ENCODE measurements around the gene SMNDC1. TPM values are rescaled to one million over a fixed set of nuclear protein-coding genes. Genes with fewer than 3 reads are reported as not detected.
A peak's percentile ranks its signal among the peaks of the same experiment; 100 is the strongest.
"Not testable (repeated sequence)": the region's sequence is repeated elsewhere in the genome, so short reads cannot be mapped to it uniquely, and the experiment has no call there.

SMNDC1 gene
- polyA plus RNA-seq, 2 of the 4 experiments (the other 2 are of a cell fraction) = 27.5 to 40.2 TPM

DNA sequence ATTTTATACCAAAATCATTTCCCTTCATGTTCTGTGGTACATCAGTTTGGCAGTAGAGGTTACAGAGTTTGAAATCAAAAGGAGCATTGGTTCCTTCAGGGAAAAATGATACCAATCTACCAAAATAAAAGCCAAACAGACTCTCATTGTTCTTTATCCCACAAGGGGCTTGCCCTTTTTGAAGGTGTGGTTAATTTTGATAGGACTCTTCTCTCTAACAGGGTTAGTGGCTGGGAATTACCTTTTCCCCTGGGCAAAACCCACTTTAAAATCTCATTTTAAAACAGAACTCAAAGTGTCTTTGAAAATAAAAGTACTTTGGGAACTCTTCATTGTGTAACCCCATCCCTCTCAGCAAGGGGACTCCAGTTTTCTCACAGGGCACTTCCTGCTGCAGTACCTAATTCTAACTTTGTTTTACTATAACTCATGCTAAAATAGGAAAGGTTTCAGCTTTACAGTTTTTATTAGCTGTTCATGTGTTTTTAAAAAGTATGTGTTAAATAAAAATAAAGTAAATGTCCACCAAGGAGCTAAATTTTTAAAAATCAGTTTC lies 30.6 kb downstream of the SMNDC1 start:
- no peak overlapping the region for H3K27ac ChIP-seq
- 0 out of 3 replicates have a peak, but pooled peaks cover 1% of the 10 kb centered on the region for H3K4me1 ChIP-seq
- ChIA-PET CTCF (interaction anchor here (0.6 to 3.4 kb wide), 6 partner anchors 9 to 390 kb away, joined by 3 to 31 read pairs (median 4); no protein-coding TSS in a partner anchor), POLR2A (interaction anchor here (1.8 kb wide), 1 partner anchor 63 kb away, joined by 10 read pairs; no protein-coding TSS in a partner anchor)
- FAIRE-seq (no peak), DNase-seq (ENCODE audit: low read depth in 1 of 2, low spot score in 1 of 2) (no peak), ATAC-seq (no peak)
- TF ChIP-seq, protein P1, sequence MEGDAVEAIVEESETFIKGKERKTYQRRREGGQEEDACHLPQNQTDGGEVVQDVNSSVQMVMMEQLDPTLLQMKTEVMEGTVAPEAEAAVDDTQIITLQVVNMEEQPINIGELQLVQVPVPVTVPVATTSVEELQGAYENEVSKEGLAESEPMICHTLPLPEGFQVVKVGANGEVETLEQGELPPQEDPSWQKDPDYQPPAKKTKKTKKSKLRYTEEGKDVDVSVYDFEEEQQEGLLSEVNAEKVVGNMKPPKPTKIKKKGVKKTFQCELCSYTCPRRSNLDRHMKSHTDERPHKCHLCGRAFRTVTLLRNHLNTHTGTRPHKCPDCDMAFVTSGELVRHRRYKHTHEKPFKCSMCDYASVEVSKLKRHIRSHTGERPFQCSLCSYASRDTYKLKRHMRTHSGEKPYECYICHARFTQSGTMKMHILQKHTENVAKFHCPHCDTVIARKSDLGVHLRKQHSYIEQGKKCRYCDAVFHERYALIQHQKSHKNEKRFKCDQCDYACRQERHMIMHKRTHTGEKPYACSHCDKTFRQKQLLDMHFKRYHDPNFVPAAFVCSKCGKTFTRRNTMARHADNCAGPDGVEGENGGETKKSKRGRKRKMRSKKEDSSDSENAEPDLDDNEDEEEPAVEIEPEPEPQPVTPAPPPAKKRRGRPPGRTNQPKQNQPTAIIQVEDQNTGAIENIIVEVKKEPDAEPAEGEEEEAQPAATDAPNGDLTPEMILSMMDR (IDR thresholded peaks at IDR 0.05) = no peak
- TF ChIP-seq POLR2A (IDR thresholded peaks at IDR 0.05; ENCODE audit: low read length) (no peak), CHD2 (IDR thresholded peaks at IDR 0.05; ENCODE audit: low read length, partially characterized antibody) (no peak), POLR2AphosphoS2 (conservative IDR thresholded peaks at IDR 0.05; ENCODE audit: low read length) (no peak), JUN (IDR thresholded peaks at IDR 0.05) (no peak), ZC3H11A (IDR thresholded peaks at IDR 0.05) (no peak), RNF2 (IDR thresholded peaks at IDR 0.05; ENCODE audit: borderline replicate concordance, low read depth) (no peak), SREBF2 (IDR thresholded peaks at IDR 0.05) (no peak), RFX5 (IDR thresholded peaks at IDR 0.05) (no peak), FOSL2 (IDR thresholded peaks at IDR 0.05) (no peak), FOSL2 (CRISPR knock-in tag; IDR thresholded peaks at IDR 0.05) (no peak)
- TF ChIP-seq, protein P2, sequence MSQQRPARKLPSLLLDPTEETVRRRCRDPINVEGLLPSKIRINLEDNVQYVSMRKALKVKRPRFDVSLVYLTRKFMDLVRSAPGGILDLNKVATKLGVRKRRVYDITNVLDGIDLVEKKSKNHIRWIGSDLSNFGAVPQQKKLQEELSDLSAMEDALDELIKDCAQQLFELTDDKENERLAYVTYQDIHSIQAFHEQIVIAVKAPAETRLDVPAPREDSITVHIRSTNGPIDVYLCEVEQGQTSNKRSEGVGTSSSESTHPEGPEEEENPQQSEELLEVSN (IDR thresholded peaks at IDR 0.05; ENCODE audit: borderline replicate concordance, low read depth) = no peak
- no peak overlapping the region for H3K4me3 ChIP-seq
- no peaks in the 10 kb centered on the region for H3K9me3 ChIP-seq
- H3K4me2 ChIP-seq = no peak overlapping the region

DNA sequence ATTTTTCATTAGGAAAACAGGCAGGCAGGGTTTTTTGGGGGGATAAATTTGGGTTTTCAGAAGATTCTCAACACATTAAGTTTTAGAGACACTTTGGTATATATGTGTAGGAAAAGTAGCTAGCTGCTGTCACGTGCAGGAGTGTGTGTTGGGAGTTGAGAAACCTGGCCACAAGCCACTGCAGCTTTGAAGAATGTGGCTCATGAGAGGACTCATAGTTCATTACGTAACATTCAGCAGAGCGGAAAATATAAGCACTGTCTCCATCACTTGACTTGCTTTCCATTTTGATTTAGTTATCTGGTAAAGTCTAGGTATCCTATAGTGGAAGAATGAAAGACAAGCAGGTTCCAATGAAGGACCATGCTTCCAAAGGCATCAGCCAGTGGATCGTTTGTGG lies 31.2 kb downstream of the SMNDC1 start:
- CTCF ChIA-PET = interaction anchor here (0.6 to 3.4 kb wide), 6 partner anchors 9 to 280 kb away, joined by 3 to 31 read pairs (median 6); no protein-coding TSS in a partner anchor
- POLR2A ChIA-PET = interaction anchor here (1.8 kb wide), 1 partner anchor 63 kb away, joined by 10 read pairs; no protein-coding TSS in a partner anchor
- Histone ChIP-seq H3K4me3 (no peak overlapping the region), H3K4me1 (no peaks in the 10 kb centered on the region), H3K27ac (no peak overlapping the region), H3K9me3 (no peaks in the 10 kb centered on the region), H3K4me2 (no peak overlapping the region)
- WGBS (ENCODE audit: missing lambda C conversion rate) = 81% methylated on average over 4 of the region's 4 CpGs
- FAIRE-seq (no peak), ATAC-seq (no peak), DNase-seq (ENCODE audit: low read depth in 1 of 2, low spot score in 1 of 2) (peak in 1 of 2 experiments; percentile 10)
- TF ChIP-seq ZNF302 (CRISPR knock-in tag; IDR thresholded peaks at IDR 0.05) = no peak
- TF ChIP-seq KDM5A (IDR thresholded peaks at IDR 0.05) = no peak
- no peak for TF ChIP-seq POLR2AphosphoS2 (conservative IDR thresholded peaks at IDR 0.05; ENCODE audit: low read length)
- TF ChIP-seq MAFK (IDR thresholded peaks at IDR 0.05; ENCODE audit: partially characterized antibody) = no peak

DNA sequence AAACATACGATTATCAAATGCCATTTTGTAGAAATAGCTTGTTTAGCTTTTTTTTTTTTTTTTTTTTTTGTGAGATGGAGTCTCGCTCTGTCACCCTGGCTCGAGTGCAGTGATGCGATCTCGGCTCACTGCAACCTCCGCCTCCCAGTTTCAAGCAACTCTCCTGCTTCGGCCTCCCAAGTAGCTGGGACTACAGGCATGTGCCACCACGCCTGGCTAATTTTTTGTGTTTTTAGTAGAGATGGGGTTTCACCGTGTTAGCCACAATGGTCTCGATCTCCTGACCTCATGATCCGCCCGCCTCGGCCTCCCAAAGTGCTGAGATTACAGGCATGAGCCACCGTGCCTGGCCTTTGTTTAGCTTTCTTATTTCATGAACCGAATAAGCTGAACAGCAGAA lies 31.7 kb downstream of the SMNDC1 start:
- DNase-seq (ENCODE audit: low read depth in 1 of 2, low spot score in 1 of 2); H3K4me3 ChIP-seq; H3K9me3 ChIP-seq; FAIRE-seq; ATAC-seq; H3K4me1 ChIP-seq; H3K4me2 ChIP-seq; H3K27ac ChIP-seq: not testable (repeated sequence)
- CTCF ChIA-PET = interaction anchor here (0.5 to 3.4 kb wide), 6 partner anchors 10 to 280 kb away, joined by 3 to 31 read pairs (median 6); no protein-coding TSS in a partner anchor
- WGBS (ENCODE audit: missing lambda C conversion rate) = 92% methylated on average over 15 of the region's 15 CpGs
- POLR2A ChIA-PET = interaction anchor here (0.6 to 1.8 kb wide), 2 partner anchors 51 to 62 kb away, joined by 3 to 10 read pairs; no protein-coding TSS in a partner anchor

DNA sequence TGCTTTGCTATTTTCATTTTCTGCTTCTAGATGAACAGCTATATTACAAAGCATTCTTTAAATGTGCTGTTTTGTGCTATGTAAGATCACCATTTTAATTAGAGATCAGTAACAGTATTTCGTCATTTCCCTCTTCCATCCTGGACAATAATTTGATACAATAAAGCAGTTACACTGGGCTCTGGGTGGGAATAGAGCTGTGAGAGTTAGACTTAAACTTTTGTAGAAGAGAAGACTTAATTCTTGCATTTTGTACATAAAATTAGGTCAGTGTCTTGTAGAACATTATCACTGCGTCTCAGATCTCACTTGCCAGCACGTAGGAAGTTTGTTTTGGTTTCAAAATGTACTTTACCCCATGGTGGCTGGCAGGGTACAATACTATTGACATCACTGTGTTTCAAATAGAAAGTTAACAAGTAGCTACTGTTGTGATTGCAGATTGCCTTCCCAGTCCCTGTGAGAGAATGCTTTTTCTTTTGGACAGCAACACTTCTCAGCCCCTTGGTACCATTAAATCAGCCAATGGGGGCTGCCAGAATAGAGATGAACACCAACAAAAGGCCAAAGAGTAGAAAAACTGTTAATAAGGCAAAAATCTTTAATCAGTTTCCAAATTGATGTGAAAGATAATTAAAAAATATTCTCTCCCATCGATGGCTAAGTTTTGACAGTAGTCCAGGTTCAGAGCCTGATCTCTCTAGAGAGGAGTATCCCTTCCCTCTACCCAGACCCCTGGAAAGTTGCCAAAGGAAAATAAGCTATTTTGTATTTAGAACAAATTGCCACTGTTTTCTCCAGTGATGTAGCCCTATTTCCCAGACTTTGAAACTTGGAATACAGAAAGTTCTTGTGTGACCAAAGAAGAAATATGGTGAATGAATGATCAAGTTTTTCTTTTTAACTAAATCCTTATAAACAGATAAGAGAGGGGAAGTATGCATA lies 35.1 kb downstream of the SMNDC1 start:
- no peak for TF ChIP-seq RARB (CRISPR knock-in tag; IDR thresholded peaks at IDR 0.05)
- TF ChIP-seq, protein P3, sequence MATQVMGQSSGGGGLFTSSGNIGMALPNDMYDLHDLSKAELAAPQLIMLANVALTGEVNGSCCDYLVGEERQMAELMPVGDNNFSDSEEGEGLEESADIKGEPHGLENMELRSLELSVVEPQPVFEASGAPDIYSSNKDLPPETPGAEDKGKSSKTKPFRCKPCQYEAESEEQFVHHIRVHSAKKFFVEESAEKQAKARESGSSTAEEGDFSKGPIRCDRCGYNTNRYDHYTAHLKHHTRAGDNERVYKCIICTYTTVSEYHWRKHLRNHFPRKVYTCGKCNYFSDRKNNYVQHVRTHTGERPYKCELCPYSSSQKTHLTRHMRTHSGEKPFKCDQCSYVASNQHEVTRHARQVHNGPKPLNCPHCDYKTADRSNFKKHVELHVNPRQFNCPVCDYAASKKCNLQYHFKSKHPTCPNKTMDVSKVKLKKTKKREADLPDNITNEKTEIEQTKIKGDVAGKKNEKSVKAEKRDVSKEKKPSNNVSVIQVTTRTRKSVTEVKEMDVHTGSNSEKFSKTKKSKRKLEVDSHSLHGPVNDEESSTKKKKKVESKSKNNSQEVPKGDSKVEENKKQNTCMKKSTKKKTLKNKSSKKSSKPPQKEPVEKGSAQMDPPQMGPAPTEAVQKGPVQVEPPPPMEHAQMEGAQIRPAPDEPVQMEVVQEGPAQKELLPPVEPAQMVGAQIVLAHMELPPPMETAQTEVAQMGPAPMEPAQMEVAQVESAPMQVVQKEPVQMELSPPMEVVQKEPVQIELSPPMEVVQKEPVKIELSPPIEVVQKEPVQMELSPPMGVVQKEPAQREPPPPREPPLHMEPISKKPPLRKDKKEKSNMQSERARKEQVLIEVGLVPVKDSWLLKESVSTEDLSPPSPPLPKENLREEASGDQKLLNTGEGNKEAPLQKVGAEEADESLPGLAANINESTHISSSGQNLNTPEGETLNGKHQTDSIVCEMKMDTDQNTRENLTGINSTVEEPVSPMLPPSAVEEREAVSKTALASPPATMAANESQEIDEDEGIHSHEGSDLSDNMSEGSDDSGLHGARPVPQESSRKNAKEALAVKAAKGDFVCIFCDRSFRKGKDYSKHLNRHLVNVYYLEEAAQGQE (IDR thresholded peaks at IDR 0.05) = 0 out of 2 replicates have a peak, but pooled peaks have one; percentile 23
- Histone ChIP-seq H3K9me3 (no peaks in the 10 kb centered on the region), H3K4me1 (no peaks in the 10 kb centered on the region), H3K27ac (no peak overlapping the region), H3K4me2 (peak overlapping the region; percentile 21), H3K4me3 (no peak overlapping the region)
- CTCF ChIA-PET = interaction anchor here (1.0 to 4.5 kb wide), 4 partner anchors 10 to 132 kb away, joined by 3 to 23 read pairs (median 8); no protein-coding TSS in a partner anchor
- no peak for FAIRE-seq
- WGBS (ENCODE audit: missing lambda C conversion rate) = 47% methylated on average over 4 of the region's 4 CpGs
- no peak for DNase-seq (ENCODE audit: low read depth in 1 of 2, low spot score in 1 of 2)
- POLR2A ChIA-PET = no interaction called here
- no peak for ATAC-seq
